Activated T-cell treated with anti-CD3 and anti-CD28 coated beads for 1 hour (primary cell): Measurements from ENCODE around the gene QRICH2.
"Not testable (repeated sequence)": the region's sequence is repeated elsewhere in the genome, so short reads cannot be mapped to it uniquely, and the experiment has no call there.

ENCODE experiments used
- DNase-seq: peaks from one replicate; pipeline ENCODE4 v3.0.0-alpha.2; 2020; ENCODE audit warnings: low read depth

The QRICH2 gene

GRCh38 chr17:76307966-76308338, at the start of gene QRICH2:
Gene QRICH2, minus strand, starts transcription at chr17:76308276. Its CDS starts 278 bp downstream, at chr17:76307998.
- no peak for DNase-seq

- DNase-seq = no peak
Measured at GRCh38 chr17:76357597-76358158, 49.6 kb upstream of the QRICH2 start.

DNA sequence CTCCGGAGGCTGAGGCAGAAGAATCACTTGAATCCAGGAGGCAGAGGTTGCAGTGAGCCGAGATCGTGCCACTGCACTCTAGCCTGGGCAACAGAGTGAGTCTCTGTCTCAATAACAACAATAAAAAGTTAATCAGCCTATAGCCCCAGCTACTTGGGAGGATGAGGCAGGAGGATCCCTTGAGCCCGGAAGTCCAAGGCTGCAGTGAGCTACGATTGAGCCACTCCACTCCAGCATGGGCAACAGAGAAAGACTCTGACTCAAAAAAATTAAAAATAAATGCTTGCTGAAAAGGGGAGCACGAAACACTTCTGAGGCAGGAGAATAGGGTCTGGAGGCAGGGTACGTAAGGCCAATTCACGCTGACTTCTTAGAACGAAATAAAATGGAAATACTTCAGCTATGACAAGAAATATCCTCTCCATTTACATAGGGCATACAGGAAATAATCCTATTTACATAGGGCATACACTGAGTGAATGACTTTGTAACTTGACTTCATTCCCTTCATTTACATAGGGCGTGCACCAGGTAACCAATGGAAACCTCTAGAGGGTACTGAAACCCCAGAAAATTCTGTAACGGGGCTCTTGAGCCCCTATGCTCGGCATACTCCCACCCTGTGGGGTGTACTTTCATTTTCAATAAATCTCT, 48.9 kb upstream of the QRICH2 start:
- no peak for DNase-seq

DNA sequence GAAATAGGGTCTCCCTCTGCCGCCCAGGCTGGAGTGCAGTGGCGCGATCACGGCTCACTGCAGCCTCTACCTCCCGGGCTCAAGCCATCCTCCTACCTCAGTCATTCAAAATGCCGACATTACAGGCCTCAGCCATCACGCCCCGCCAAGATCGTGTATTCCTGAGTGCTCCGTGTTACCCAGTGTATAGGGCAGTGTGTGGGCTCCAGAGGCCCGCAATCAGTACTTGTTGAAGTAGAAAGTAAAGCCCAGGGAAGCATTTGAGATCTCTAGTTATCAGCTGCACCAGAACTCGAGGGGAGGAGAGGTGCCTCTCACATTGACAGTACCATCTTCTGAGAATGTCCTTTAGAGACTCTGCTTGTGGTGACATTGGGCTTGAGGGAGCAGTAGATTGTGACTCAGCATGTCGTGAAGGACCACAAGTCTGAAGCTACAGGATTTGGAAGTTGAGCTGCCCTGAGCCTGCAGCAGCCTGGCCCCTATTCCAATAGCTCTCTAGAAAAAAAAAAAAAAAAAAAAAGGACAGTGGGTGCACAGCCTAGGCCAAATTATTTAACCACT, 46.8 kb upstream of the QRICH2 start:
- no peak for DNase-seq

DNA sequence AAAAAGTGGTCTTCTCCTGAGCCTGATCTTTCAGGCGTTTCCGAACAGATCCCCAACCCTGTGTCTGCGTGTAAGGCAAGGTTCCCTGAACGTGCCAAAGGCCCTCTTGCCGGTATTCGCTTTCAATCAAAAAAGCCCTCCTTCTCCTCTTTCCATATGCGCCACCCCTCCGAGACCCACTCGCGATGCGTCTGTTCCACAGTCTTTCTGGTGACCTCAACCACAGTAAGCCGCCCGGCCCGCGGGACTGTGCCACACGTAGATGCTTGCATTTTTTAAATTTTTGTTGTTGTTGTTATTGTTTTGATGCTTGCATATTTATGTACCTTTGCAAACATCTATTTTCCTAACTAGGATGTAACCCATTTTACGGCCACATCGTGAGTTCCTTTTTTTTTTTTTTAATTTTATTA, 46.2 kb upstream of the QRICH2 start:
- no peak for DNase-seq

DNA sequence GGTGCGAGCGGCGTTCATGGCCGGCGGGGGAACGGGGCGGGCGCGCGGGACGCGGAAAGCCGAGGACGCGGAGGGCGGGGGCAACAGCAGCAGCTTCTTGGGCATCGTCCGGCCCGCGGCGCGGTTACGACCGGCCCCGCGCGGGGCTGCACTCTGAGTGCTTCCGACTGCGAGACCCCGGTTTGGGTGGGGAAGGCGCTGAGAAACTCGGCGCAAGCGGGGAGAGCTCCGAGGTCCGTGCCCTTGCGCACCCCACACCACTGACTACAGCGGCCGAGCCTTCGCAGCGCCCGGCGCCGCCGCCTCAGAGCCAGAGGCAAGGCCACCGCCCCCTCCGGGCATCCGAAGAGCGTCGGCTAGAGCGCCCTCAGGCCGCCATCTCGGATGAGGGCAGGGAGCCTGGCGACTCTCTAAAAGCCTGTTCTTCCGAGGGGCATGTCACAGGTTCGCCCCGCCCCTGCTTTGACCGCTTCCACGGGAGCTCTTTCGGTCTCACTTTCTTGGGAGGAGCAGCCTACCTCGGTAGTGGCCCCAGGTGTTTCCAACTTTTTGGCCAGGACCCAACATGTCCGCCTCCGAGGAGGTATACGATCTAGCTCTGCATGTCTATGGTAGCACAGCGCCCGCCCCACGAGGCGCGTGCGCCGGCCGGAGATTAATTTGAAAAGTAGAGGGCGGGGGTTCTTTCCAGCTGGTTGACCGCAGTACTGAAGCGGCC, 45.7 kb upstream of the QRICH2 start, which contains the start of gene PRPSAP1:
Gene PRPSAP1, minus strand, starts transcription at position 318 of the 718 bp plus-strand sequence. Its CDS starts 213 bp downstream, at position 105.
- peak; percentile 70 for DNase-seq

DNA sequence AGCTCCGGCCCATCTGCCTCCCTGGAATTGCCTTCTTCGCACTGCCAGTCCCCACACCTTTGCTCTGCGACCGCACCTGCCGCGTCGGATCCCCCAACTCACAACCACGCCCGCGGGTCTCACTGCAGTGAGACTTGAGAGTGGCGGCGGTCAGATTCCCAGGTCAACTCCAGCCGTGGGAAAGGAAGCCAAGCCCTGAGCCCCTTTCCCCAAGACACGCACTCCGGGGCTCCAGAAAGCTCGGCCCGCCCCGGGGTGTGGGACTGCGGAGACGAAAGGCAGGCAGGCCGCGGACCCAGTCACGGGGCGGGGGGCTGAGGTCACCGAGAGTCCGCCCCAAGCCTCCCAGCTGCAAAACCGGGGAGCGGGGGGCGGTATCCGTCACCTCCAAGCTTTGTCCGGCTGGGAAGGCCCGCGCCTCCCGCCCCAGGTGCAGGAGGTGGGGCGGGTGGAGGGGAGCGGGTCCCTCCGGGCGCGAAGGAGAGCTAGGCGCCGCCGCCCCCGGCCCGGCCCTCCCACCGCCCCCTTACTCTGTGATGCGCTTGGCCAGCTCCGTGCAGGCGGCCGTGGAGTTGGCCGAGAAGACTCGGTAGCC, 45.0 kb upstream of the QRICH2 start:
- peak; percentile 2 for DNase-seq

GRCh38 chr17:76351526-76352071, 43.5 kb upstream of the QRICH2 start:
- DNase-seq = no peak

DNA sequence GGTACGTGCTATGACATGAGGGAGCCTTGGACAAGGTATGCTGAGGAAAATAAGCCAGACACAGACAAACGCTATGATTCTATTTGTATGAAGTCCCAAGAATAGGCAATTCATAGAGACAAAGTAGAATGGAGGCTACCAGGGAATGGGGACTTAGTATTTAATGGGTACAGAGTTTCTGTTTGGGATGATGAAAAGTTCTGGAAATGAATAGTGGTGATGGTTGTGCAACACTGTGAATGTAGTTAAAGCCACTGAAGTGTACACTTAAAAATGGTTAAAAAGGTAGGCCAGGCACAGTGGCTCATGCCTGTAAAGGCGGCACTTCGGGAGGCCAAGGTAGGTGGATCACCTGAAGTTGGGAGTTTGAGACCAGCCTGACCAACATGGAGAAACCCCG, 42.4 kb upstream of the QRICH2 start:
- DNase-seq = no peak

- not testable (repeated sequence) for DNase-seq
Measured at GRCh38 chr17:76346936-76347335, 38.9 kb upstream of the QRICH2 start.

DNA sequence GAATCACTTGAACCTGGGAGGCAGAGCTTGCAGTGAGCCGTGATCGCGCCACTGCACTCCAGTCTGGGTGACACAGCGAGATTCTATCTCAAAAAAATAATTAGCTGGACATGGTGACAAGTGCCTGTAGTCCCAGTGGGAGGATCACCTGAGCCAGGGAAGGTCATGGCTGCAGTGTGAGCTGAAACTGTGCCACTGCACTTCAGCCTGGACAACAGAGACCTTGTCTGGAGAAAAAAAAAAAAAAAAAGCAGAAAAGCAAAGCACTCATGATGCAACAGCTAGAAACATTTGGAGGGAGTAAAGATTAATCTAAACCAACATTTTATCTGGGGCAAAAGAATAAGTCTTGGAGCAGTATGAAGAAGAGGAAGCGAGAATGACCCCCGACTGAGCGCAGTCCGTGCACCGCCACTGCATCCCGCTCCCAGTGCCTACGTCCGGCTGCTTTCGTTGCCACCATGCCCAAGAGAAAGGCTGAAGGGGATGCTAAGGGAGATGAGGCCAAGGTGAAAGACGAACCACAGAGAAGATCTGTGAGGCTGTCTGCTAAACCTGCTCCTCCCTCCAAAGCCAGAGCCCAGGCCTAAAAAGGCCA, 37.4 kb upstream of the QRICH2 start:
- no peak for DNase-seq

DNA sequence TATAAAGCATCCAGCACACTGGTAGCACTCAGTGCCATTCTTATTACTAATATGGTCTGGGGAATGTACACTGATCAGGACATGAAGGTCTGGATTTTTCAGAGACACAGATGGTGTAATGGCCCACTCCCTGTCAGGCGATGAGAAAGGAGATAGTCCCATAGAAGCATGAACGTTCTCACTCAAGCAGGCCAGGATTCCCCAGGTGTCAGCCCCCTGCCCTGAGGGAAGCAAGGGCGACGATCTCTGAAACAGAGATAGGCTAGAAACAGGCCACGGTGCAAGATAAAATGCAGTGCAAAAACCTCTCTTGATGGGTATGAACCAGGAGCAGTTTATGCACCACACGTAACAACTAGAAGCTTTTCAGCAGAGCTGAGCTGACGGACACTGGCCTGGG, 35.0 kb upstream of the QRICH2 start:
- DNase-seq = no peak

DNA sequence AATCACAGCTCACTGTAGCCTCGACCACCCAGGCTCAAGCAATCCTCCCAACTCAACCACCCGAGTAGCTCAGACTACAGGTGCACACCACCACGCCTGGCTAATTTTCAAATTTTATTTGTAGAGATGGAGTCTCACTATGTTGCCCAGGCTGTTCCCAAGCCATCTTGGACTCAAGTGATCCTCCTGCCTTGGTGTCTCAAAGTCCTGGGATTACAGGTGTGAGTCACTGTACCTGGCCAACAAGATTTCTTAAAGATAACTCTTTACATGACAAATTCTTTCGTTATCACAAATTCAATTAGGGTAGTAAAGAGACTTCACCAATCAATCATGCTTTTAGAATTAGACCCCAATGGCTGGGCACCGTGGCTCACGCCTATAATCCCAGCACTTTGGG, 33.2 kb upstream of the QRICH2 start:
- DNase-seq = no peak

- DNase-seq = no peak
Measured at GRCh38 chr17:76337413-76337777, 29.3 kb upstream of the QRICH2 start.

- no peak for DNase-seq
Measured at GRCh38 chr17:76336756-76337412, 28.8 kb upstream of the QRICH2 start.

DNA sequence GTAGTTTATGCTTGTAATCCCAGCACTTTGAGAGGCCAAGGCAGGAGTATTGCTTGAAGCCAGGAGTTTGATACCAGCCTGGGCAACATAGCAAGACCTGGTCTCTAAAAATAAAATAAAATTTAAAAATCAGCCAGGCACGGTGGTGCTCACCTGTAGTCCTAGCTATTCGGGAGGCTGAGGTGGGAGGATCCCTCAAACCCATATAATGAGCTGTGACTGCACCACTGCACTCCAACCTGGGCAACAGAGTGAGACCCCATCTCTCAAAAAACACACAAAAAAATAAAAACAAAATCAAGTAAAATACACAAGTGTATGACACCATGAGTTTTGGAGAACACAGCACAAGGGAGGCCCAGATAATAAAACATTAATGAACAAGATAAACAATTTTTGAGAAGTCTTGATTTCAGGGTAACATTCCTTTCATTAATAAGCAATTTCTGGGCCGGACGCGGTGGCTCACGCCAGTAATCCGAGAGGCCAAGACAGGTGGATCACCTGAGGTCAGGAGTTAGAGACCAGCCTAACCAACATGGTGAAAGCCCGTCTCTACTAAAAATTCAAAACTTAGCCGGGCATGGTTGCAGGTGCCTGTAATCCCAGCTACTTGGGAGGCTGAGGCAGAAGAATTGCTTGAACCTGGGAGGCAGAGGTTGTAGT, 27.8 kb upstream of the QRICH2 start:
- no peak for DNase-seq

DNA sequence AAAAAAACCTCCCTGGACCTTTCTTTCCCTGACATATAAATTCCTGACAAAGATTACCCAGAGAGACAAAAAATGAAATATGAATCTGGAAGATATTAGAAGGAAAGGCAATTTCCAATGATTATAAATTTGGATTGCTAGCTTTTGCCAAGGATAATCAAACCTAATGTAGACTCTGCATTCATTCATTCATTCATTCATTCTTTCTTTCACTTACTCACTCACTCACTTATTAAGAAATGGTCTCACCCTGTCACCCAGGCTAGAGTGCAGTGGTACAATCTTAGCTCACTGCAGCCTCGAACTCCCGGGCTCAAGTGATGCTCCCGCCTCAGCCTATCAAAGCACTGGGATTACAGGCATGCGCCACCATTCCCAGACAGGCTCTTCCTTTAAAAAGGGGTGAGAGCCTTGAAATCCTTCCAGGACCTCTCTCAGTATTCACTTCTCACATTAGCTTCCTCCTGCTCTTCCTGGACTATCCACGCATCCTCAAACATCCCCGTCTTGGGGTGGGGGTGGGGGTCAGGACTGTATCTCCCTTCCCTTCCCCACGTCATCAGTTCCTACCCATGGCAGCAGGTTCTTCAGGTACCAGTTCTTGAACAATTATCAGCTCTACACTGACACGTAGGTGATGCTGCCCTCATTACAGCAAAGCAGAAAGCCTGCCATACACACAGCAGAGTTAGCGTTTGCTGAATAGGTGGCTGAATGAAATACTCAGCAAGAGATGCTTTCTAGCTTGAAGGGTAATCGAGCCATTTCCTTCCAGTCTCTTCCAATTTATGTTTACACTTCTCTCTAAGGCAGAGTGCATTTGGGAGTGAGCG, 25.8 kb upstream of the QRICH2 start:
- DNase-seq = no peak

DNA sequence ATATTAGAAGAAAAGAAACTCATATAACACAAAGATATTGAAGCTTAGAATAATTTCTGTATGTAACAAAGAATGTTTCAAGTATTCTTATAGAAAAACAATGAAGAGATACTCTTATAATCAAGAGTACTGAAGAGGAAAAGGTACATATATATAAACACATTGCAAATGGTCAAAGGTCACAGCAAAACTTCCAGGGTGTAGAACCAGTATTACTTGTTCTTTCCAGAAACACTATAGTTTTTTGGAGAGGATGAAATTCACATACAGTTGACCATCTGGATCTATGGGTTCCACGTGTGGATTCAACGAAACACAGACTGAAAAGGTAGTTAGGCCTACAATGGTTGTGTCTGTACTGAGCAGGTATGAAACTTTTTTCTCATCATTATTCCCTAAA, 23.0 kb upstream of the QRICH2 start:
- no peak for DNase-seq

DNA sequence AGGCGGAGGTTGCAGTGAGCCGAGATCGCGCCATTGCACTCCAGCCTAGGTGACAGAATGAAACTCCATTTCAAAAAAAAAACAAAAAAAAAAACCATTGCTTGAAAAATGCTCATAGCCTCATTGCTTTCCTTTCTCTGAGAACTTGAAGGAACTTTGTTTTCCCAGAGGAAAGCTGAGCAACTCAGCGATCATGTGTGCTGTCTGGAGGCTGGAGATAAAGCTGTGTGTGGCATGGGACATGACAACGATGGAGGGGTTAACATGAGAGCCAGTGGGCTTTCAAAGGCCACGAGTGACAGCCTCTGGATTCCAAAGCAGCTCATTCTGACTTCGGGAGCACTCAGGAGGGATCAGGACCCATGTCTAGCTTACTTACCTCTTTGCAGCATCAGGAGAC, 21.6 kb upstream of the QRICH2 start:
- no peak for DNase-seq

DNA sequence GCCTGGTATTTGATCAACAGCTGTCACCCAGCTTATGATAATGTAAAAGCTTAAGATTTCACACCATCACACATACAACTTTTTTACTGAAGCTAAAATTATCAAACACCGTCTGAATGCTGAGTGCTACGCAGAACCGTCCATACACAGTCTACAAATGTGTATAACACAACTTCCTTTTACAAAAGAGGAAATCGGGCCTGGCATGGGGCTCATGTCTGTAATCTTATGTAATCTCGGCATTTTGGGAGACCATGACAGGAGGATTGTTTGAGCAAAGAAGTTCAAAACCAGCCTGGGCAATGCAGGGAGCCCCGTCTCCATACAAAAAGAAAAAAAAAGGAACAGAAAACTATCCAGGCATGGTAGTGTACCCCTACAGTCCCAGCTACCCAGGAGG, 19.6 kb upstream of the QRICH2 start:
- no peak for DNase-seq
